Subcutaneous adipose tissue (tissue), 4 donors: ENCODE results near the gene FAN1. TPM values are rescaled to one million over a fixed set of nuclear protein-coding genes. Genes with fewer than 3 reads are reported as not detected.

Experiments
- total RNA-seq, 4 donors: library from RNA; depleted of rRNA; stranded (reverse); fragments of >200 nt; gene quantifications; one replicate each; pipeline ENCODE4 v1.1.0, GENCODE V29; 2016
- TF ChIP-seq, protein P1 (sequence below): fragments of 450-650 bp; IDR thresholded peaks from one replicate; pipeline ENCODE4 v1.5.1; 2016; ENCODE audit warnings: low read depth, mild to moderate bottlenecking, control low read depth, antibody characterized with exemption, moderate library complexity

The FAN1 gene
- total RNA-seq, 4 donors from 2014 or later, result 14.2 to 28.4 (median 19.6) TPM

- TF ChIP-seq, protein P1, sequence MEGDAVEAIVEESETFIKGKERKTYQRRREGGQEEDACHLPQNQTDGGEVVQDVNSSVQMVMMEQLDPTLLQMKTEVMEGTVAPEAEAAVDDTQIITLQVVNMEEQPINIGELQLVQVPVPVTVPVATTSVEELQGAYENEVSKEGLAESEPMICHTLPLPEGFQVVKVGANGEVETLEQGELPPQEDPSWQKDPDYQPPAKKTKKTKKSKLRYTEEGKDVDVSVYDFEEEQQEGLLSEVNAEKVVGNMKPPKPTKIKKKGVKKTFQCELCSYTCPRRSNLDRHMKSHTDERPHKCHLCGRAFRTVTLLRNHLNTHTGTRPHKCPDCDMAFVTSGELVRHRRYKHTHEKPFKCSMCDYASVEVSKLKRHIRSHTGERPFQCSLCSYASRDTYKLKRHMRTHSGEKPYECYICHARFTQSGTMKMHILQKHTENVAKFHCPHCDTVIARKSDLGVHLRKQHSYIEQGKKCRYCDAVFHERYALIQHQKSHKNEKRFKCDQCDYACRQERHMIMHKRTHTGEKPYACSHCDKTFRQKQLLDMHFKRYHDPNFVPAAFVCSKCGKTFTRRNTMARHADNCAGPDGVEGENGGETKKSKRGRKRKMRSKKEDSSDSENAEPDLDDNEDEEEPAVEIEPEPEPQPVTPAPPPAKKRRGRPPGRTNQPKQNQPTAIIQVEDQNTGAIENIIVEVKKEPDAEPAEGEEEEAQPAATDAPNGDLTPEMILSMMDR, result no peak
Observed at GRCh38 chr15:30978328-30978727, 74.6 kb downstream of the FAN1 start.

GRCh38 chr15:30979457-30979856 is 75.7 kb downstream of the FAN1 start:
- TF ChIP-seq, protein P1, result no peak

GRCh38 chr15:30984118-30984517 is 80.4 kb downstream of the FAN1 start:
- TF ChIP-seq, protein P1, result no peak

DNA sequence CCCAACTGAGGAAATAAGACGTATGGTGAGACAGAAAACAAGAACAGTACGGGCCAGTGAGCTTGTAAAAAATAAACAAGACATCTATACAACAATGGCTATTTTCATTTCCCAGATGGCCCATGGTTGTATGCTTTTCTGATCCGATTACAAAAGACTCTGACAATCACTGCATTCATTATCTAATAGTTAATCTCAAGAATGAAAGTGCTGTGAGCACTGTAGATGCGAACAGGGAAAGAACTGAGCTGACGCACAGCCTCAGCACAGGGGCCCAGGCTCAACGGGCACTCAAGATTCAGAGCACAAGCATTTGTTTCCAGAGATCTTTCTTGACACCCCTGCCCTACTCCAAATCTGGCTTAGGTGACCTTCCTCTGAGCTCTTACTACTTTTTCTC is 80.8 kb downstream of the FAN1 start:
- TF ChIP-seq, protein P1, result no peak

- TF ChIP-seq, protein P1, result no peak
Observed at GRCh38 chr15:30985081-30985531, 81.4 kb downstream of the FAN1 start.

GRCh38 chr15:30990036-30990435 is 86.3 kb downstream of the FAN1 start:
- TF ChIP-seq, protein P1, result no peak

DNA sequence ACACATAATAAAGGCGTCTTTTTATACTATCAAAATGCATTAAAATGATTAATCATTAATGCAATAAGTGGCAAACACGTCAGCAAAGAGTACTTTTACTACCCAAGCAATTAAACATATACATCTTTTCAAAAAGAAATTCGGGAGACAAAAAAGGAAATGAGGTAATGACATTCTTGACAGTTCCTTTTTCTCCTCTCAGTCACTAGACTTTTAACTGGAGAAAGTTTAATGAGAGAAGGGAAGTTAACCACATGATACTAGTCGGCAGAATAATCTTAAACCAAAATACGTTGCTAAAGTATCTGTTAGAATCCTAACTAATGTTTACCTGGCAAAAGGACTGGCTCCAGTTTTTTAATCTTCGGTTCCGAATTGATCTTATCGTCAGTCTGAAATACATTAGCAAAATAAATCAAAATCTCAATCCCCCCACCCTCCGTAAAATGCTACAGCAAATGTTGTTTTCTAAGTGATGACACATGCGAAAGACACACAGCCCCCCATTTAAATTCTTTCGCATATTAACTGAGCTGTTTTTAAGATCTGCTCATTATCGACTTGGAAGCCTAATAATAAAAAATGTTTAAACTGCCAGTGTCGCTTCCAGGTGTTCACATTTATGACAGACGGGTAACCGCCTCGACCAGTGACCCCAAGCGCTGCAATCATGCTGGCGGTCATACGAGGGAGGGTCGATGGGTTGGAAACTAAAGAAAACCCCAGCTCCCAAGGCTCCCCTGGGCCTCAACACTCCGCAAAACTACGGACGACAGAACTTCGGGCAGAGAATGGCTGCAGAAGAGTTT is 86.9 kb downstream of the FAN1 start:
- TF ChIP-seq, protein P1, result no peak
